ENCODE results near the gene MYG1. TPM values are rescaled to one million over a fixed set of nuclear protein-coding genes. Genes with fewer than 3 reads are reported as not detected.

MYG1 gene
- total and polyA plus RNA-seq, 2 of the 13 experiments (the other 11 are each of a cell fraction or from before 2014, with no cell fraction given) = 38.6 to 58.0 TPM

DNA sequence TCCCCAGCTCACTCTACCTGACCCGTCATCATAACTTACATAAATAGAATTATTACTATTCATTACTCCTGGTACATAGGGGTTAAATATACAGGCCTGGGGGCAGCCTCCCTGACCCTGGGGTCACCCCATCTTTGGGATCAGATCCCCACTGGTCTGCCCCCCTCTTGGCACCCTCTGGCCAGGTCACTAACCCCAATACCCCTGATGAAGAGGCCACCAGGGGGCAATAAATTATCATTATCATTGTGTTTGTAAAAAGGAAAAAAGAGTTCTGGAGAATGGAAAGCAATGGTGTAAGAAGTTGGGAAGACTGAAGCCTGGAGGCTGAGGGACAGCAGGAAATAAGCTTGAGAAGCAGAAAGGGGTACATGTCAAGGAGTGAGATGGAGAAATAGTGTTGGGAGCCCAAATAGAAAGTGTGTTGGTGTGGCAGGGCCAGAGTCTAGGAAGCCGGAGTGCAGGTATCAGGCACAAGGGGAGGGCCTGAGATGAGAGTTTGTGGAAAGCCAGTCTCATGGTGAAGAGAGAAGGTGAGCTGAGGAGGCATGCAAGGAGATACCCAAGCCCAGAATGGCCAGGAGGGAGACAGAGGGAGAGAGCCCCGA, 28.0 kb downstream of the MYG1 start:
- H2AFZ ChIP-seq (ENCODE audit: low read length) = no peak overlapping the region

More for the DNA sequence above, 28.0 kb downstream of the MYG1 start:
- Histone ChIP-seq H3K79me2 (ENCODE audit: insufficient read depth, low read length) (no peaks in the 10 kb centered on the region), H3K36me3 (replicated peaks in 1 of 2; ENCODE audit: control insufficient read depth in 1 of 2, insufficient read depth in 2 of 2, low read length in 2 of 2) (no peaks in the 10 kb centered on the region), H3K4me1 (ENCODE audit: insufficient read depth, low read length) (peaks cover 36% of the 10 kb centered on the region), H3K9ac (ENCODE audit: insufficient read depth, low read depth, low read length) (no peak overlapping the region), H3K9me3 (ENCODE audit: low read length) (no peaks in the 10 kb centered on the region), H3K4me2 (ENCODE audit: low read depth, low read length) (peak overlapping the region; percentile 49), H3K27ac (ENCODE audit: extremely low read length, insufficient read depth, low read length) (no peak overlapping the region), H3K4me3 (replicated peaks in 1 of 3; ENCODE audit: insufficient read depth in 1 of 3, low read depth in 2 of 3, low read length in 3 of 3) (peak overlapping the region in 1 of 3 experiments; percentile 45; a peak in 1 of 6 replicates), H3K27me3 (ENCODE audit: control insufficient read depth in 1 of 2, insufficient read depth in 2 of 2, low read length in 2 of 2) (peaks cover 4 to 23% of the 10 kb centered on the region in 2 experiments; a peak in 4 of 5 replicates), H4K20me1 (ENCODE audit: insufficient read depth, low read length) (no peaks in the 10 kb centered on the region)
- ChIA-PET CTCF (ENCODE audit: low intra/inter-chr PET ratio, low total read pairs) (interaction anchor here (1.9 kb wide), 1 partner anchor 17 kb away, joined by 6 read pairs; no protein-coding TSS in a partner anchor), POLR2A (interaction anchor here (0.9 to 1.5 kb wide), 5 partner anchors 20 to 174 kb away, joined by 3 to 5 read pairs (median 4); partner anchors contain the start of genes PFDN5, PRR13, SP1 and TARBP2)
- in situ Hi-C loops (cut with HindIII; ENCODE audit: extremely low pct_ligation_motif_present, low pct_unique_long_range_greater_than_20kb) (loop anchor here (5.0 kb wide), 1 partner anchor 175 kb away; the partner anchor contains the start of gene TARBP2), intact Hi-C loops (cut with micrococcal nuclease; ENCODE audit: unreplicated experiment) (no loop called here)
- FAIRE-seq = no peak
- BruUV-seq (replicated peaks) = no TSS peak
- DNase-seq (ENCODE audit: low spot score) = no peak
- 27% methylated on average over 3 of the region's 3 CpGs for WGBS (ENCODE audit: low lambda C conversion rate)
- peak; percentile 11 for ATAC-seq
- TF ChIP-seq STAG1 (CRISPR knock-in tag; IDR thresholded peaks at IDR 0.05) = peak; percentile 25
- TF ChIP-seq ZNF143 (CRISPR knock-in tag; IDR thresholded peaks at IDR 0.05) = no peak
- 0 out of 2 replicates have a peak, but pooled peaks have one; percentile 34 for TF ChIP-seq SP4 (CRISPR knock-in tag; IDR thresholded peaks at IDR 0.05)
- TF ChIP-seq, protein P1, sequence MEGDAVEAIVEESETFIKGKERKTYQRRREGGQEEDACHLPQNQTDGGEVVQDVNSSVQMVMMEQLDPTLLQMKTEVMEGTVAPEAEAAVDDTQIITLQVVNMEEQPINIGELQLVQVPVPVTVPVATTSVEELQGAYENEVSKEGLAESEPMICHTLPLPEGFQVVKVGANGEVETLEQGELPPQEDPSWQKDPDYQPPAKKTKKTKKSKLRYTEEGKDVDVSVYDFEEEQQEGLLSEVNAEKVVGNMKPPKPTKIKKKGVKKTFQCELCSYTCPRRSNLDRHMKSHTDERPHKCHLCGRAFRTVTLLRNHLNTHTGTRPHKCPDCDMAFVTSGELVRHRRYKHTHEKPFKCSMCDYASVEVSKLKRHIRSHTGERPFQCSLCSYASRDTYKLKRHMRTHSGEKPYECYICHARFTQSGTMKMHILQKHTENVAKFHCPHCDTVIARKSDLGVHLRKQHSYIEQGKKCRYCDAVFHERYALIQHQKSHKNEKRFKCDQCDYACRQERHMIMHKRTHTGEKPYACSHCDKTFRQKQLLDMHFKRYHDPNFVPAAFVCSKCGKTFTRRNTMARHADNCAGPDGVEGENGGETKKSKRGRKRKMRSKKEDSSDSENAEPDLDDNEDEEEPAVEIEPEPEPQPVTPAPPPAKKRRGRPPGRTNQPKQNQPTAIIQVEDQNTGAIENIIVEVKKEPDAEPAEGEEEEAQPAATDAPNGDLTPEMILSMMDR (CRISPR knock-in tag; IDR thresholded peaks at IDR 0.05) = peak; percentile 25; the same call in 1 of the 2 replicates
- TF ChIP-seq, protein P2, sequence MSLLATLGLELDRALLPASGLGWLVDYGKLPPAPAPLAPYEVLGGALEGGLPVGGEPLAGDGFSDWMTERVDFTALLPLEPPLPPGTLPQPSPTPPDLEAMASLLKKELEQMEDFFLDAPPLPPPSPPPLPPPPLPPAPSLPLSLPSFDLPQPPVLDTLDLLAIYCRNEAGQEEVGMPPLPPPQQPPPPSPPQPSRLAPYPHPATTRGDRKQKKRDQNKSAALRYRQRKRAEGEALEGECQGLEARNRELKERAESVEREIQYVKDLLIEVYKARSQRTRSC (CRISPR knock-in tag; IDR thresholded peaks at IDR 0.05; ENCODE audit: low read depth) = no peak
- TF ChIP-seq FLYWCH1 (CRISPR knock-in tag; IDR thresholded peaks at IDR 0.05) = no peak

Data from HepG2 (cell line).